LHCN-M2 (cell line): ENCODE data around the gene MYCL. TPM values are rescaled to one million over a fixed set of nuclear protein-coding genes. Genes with fewer than 3 reads are reported as not detected.

Experiments
- DNase-seq: peaks from one replicate; pipeline ENCODE4 v3.0.0-alpha.2; 2012; ENCODE audit warnings: low read depth
- total RNA-seq: library from RNA; depleted of rRNA; stranded (reverse); fragments of >200 nt; gene quantifications from 2 replicates; pipeline ENCODE4 v1.2.3, GENCODE V29; 2014; rRNA removed

Gene MYCL
- total RNA-seq, 1 experiment from 2014 or later = 9.6 TPM

- no peak for DNase-seq
Observed at GRCh38 chr1:39857126-39857878, 44.4 kb downstream of the MYCL start.

GRCh38 chr1:39854738-39855137 lies 47.0 kb downstream of the MYCL start:
- no peak for DNase-seq

GRCh38 chr1:39854314-39854713 lies 47.4 kb downstream of the MYCL start:
- DNase-seq = no peak

GRCh38 chr1:39852876-39853275 lies 48.8 kb downstream of the MYCL start:
- DNase-seq = no peak

- DNase-seq = no peak
Observed at GRCh38 chr1:39852214-39852791, 49.4 kb downstream of the MYCL start.

GRCh38 chr1:39850606-39851216 lies 51.0 kb downstream of the MYCL start:
- no peak for DNase-seq

GRCh38 chr1:39849203-39849602 lies 52.5 kb downstream of the MYCL start:
- DNase-seq = no peak

- DNase-seq = no peak
Observed at GRCh38 chr1:39847940-39848339, 53.8 kb downstream of the MYCL start.

- DNase-seq = no peak
Observed at GRCh38 chr1:39846796-39847195, 54.9 kb downstream of the MYCL start.

- DNase-seq = peak; percentile 99
Observed at GRCh38 chr1:39845569-39846566, 55.8 kb downstream of the MYCL start.

Other genes with a start within 250 kb of the MYCL start
- gene NT5C1A, start 229.8 kb downstream of the MYCL start, total RNA-seq = not detected in 2 replicates
- gene HPCAL4, start 210.5 kb downstream of the MYCL start, total RNA-seq = 1.6 and 3.1 TPM in 2 replicates
- gene PPIE, start 163.0 kb downstream of the MYCL start, total RNA-seq = 34.3 and 40.6 TPM in 2 replicates
- 0.58 and 0.69 TPM in 2 replicates for gene OXCT2, start 130.6 kb downstream of the MYCL start, total RNA-seq
- gene BMP8B, start 113.1 kb downstream of the MYCL start, total RNA-seq = 0.58 and 1.2 TPM in 2 replicates
- 23.9 and 25.6 TPM in 2 replicates for gene TRIT1, start 18.4 kb downstream of the MYCL start, total RNA-seq
- 9.7 and 12.3 TPM in 2 replicates for gene MFSD2A, start 53.2 kb upstream of the MYCL start, total RNA-seq
- 505 and 541 TPM in 2 replicates for gene CAP1, start 138.8 kb upstream of the MYCL start, total RNA-seq
- gene PPT1, start 195.3 kb upstream of the MYCL start, total RNA-seq = 40.3 and 54.2 TPM in 2 replicates